ENCODE data around the gene BEND3.
"Not testable (repeated sequence)": the region's sequence is repeated elsewhere in the genome, so short reads cannot be mapped to it uniquely, and the experiment has no call there.

BEND3 gene

DNA sequence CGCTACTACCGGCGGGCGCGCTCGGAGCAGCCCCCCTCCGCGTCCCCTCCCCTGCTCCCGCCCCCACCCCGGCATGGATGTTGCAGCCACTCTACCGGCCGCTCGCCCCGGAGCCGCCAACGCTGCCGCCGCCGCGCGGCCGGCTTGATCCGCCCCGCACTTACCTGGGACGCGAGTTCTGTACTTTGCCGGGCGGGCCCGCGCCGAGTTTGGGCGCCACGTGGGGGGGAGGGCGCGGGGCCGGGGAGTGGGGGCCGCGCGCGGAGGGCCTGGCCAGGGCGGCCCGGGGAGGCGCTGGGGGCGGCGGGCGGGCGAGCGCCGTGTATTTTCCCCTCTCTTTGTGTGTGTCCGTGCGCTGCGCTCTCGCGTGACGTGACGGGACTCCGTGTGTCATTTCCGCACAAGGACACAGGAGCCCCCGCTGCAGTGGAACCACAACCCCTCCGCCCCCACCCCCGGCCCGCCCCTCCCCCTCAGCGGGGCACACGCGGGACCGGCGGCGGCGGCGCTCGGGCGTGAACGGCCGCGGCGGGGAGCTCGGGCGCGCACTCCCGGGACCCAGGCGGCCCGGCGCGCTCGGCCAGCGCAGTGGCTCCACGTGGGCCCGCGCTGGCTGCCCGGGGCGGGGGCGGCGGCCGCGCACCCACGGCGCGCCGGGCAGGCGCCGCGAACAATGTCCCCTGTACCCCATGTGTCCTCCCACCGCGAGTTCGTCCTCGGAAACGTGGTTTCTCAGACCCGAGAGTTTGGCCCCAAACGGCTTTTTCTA lies at the start of gene BEND3:
TSS of gene BEND3 (minus strand) at position 590 of the 769 bp plus-strand sequence. CDS start 16,230 bp downstream, outside the sequence.
- DNase-seq: peak; percentile 27

DNA sequence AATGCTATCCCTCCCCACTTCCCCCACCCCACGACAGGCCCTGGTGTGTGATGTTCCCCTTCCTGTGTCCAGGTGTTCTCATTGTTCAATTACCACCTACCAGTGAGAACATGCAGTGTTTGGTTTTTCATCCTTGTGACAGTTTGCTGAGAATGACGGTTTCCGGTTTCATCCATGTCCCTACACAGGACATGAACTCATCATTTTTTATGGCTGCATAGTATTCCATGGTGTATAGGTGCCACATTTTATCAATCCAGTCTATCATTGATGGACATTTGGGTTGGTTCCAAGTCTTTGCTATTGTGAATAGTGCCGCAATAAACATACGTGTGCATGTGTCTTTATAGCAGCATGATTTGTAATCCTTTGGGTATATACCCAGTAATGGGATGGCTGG lies 49.0 kb upstream of the BEND3 start:
- DNase-seq: not testable (repeated sequence)

DNA sequence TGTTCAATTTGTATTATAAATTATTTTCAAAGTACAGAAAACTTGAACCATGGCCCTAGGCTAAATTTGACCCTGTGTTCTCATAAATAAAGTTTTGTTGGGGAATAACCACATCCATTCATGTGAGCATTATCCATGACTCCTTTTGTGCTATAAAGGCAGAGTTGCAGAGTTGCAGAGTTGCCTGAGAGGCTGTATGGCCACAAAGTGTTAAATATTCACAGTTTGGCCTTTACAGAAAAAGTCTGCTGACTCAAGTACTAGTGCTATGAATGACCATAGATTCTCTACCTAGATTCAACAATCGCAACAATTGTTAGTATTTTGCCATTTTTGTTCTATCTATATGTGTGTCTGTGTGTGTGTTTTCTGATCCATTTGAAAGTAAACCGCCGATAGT lies 46.2 kb upstream of the BEND3 start:
- DNase-seq: no peak

DNA sequence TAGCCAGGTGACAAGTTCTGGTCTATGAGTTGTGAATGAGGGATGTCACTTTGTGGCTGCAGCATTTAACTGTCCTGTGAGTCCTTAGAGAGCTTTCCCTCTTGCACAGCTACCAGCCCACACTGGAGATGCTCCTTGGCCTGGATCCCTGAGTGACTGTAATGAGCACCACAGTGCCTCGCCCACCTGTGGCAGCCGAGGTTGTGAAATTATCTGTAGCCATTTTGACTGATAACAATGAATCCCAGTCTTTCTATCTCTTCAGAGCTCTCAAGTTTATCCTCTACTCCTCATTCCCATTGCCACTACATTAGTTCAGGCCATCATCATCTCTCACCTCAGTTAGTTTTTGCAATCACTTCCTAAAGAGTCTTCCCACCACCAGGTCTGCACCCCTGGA lies 41.3 kb upstream of the BEND3 start:
- no peak for DNase-seq

DNA sequence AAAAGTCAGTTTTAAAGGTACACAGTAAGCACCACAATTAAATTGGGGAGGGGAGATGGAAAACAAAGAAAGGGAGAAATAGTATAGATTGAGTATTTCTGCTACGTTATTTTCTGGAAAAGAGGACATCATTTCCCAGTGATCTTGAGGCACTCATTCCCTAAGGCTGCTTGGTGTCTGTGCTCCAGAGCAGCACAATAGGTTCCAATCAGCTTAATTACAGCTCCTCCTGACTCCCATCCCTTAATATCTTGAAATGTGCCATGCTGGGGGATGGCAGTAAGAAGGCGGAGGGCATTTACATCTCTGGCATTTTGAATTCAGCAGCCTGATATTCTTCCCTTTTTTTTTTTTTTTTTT lies 39.5 kb upstream of the BEND3 start:
- no peak for DNase-seq

DNA sequence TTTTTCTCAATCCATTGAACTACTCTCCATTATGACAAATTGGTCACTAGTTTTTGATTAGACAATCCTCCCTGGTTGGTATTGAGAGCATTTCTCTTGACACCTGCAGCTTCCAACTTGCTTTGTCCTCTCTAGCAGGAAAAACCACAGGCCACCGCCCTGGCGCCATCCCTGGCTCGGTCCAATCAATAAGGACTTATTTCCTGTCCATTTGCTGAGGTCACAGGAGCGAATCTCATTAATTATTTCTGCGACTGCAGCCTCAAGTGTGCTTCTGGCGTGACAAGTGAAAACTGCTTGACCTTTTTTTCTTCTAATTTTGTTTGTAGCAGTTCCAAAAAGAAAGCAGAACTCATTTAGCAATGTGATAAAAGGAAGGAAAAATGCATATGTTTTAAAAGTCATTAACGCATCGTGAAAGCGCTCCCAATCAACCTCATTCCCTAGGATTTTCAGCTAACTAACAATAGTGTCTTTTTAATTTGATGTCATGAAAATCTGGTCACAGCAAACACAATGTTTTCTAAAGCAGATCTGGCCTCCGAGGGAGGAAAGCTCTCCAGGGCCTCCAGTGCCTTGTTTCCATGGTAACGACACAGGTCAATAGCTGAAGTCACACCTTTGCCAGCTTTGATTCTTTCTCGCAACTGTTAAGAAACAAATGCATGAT lies 39.0 kb upstream of the BEND3 start:
- no peak for DNase-seq

DNA sequence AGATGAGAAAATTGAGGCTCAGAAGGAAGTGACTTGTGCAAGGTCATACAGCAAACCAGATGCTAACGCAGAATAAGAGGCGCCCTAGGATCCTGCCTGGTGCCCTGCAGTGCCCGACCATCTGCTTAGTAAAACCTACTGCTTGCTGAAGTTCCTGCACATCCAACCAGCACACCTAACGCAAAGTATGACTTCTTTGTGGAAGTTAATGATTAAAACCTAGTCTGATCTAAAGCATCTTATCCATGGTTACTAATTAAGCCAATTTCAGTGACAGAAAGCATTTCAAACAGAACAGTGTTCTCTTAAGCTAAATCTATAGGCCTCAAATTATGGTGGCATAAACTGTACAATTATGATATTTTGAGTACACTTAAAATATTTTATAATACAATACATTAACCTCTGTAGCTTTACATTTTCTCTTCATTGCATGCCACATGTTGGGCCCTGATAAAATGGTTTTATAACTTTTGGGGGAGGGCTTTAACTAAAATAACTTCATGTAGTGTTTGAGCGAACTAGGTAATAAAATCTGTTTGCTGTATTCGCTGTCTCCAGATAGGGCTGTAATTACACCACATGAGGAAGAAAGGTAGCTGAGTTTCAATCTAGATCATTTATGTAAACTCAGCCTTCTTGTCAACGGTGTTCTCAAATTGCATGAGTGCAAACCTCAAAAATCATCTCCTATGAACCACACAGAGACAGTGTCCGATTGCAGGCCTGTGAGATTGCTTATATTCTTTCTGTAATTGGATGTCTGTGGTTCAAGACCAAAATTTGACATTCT lies 37.5 kb upstream of the BEND3 start:
- DNase-seq: no peak

DNA sequence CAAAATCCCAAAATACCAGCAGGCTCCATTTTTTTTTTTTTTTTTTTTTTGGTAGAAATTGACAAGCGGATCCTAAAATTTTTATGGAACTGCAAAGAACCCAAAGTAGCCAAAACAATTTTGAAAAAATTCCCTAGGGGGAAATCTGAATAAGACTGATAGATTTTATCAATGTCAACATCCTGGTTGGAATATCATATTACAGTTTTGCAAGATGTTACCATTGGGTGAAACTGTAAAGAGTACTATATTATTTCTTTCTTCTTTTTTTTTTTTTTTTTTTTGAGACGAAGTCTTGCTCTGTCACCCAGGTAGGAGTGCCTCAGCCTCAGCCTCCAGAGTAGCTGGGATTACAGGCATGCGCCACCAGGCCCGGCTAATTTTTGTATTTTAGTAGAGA lies 29.4 kb upstream of the BEND3 start:
- no peak for DNase-seq

DNA sequence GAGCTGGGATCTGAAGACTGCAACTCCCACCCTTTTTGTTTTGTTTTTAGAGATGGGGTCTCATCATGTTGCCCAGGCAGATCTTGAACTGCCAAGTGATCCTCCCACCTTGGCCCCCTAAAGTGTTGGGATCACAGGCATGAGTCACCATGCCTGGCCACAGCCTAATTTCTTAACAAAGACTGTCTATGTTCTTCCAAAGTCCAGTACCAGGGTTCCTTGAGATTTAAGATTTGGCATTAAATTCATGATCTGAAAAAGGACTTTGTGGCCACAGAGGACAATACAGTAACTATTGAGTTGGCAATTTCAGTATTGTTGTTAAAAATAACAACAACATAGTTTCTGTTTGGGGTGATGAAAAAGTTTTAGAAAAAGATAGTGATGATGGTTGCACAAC lies 28.7 kb upstream of the BEND3 start:
- DNase-seq: no peak

DNA sequence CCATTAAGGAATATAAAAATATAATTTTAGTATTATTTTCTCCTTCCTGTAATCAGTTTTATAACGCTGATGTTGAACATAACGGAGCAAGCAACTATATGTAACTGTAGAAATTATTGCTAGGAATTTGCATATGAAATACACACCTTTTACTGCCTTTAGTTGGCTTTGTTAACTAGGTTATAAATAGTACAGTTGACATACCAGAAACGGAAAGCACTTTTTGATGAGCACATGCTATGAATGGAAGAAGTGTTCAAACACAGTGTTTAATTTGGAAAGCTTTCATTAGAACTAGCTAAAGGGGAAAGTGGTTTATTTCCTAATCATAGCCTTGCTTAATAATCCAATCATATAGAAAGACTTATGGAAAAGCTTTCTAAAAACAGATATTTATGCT lies 25.3 kb upstream of the BEND3 start:
- no peak for DNase-seq

DNA sequence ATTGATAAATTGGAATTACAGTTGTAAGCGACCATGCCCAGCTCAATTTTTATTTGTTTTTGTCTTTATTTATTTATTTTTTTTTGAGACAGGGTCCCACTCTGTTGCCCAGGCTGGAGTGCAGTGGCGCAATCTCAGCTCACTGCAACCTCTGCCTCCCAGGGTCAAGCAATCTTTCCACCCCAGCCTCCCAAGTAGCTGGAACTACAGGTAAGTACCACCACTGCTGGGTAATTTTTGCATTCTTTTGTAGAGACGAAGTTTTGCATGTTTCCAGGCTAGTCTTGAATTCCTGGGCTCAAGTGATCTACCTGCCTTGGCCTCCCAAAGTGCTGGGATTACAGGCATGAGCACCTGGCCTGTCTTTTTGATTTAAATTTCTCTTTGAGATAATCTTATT lies 21.0 kb upstream of the BEND3 start:
- not testable (repeated sequence) for DNase-seq

DNA sequence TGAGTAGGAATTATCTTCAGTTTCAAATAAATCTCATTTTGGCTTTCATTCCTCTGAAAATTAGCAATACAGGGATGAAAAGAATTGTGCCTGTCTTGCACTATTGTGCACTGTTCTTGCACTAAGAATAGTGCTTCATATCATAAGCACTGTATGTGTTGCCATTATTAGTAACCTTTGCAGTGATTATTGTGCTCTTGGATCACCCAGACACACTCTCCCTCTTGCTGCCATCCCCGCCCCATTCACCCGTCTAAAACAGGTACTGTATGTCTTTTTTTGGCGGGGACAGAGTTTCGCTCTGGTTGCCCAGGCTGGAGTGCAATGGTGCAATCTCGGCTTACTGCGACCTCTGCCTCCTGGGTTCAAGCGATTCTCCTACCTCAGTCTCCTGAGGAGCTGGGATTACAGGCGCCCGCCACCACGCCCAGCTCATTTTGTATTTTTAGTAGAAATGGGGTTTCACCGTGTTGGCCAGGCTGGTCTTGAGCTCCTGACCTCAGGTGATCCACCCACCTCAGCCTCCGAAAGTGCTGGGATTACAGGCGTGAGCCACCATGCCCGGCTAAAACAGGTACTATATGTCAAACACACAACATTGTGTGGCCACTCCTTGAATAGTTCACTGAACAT lies 19.8 kb upstream of the BEND3 start:
- DNase-seq: not testable (repeated sequence)

DNA sequence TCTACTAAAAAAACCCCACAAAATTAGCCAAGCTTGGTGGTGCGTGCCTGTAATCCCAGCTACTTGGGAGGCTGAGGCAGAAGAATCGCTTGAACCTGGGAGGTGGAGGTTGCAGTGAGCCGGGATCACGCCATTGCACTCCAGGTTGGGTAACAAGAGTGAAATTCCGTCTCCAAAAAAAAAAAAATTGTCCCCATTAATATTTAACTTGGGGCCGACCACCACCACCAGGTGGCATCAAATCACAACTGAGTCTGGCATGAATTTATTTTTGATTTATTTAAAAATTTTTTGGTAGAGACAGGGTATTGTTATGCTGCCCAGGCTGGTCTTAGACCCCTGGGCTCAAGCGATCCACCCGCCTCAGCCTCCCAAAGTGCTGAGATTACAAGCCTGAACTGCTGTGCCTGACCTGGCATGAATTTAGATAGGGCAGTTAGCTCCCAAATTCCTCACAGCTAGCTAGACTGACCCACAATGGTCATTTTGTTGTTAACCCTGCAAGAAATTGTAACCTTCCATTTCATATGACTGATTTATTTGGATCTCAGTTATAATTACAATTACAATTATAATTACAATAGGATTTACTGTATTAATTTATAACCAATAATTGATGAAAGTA lies 17.1 kb upstream of the BEND3 start:
- DNase-seq: no peak

DNA sequence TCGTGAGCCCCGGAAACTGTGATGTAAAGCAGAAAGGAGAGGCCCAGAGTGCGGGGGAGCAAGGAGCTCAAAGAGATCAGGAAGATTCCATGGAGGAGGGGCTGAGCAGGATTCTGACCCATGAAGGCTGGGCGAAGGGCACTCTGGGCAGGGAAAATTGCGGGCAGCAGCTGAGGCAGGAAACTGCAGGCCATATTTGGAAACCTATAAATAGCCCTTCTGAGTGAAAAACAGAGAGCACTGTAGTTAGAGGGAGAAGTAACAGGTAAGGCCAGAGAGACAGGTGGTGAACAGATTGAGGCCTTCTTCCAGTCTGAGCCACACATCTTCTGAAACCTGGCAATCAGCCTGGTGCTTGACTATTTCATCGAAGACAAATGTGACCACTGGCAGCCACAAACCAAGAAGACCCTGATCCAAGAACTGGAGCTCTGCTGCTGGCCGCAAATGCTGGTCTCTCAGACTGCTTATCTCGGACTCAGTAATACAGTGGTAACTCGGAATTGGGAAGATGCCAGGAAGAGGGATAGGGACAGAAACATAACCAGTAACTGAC lies 14.1 kb upstream of the BEND3 start:
- no peak for DNase-seq

DNA sequence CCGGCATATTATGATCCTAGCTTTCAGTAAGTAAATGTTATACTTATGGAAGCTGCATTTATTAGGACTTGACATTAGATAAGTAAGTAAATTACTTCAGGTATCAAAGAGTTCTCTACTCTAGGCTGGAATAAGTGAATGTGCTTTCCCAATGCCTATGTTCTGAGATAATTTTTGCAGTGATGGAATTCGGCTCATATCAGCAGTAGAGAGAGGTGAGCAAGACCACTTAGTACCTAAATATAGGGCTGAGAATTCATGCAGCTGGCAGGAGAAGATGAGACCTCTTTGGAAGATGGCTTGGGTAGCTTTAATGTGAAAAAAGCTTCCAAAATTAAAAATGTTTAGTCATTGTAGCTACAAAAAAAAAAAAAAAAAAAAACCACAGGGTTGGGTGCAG lies 13.3 kb upstream of the BEND3 start:
- DNase-seq: no peak

DNA sequence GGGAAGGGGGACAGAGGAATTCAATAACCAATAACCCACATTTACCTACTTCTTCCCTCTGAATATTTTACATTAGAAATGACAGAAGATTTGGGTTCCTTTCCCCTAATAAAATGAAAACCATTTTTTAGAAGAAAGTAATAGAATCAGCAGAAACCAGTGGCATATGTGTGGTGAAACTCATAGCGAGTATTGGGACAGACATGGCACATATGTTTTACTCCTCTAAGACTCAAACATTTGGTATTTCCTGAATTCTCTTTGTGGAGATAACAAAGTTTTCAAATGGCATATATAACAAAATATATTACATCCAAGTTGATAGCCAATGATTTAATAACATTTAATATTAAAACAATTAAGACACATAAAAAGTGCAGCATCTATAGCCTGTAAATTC lies 12.9 kb upstream of the BEND3 start:
- DNase-seq: no peak

DNA sequence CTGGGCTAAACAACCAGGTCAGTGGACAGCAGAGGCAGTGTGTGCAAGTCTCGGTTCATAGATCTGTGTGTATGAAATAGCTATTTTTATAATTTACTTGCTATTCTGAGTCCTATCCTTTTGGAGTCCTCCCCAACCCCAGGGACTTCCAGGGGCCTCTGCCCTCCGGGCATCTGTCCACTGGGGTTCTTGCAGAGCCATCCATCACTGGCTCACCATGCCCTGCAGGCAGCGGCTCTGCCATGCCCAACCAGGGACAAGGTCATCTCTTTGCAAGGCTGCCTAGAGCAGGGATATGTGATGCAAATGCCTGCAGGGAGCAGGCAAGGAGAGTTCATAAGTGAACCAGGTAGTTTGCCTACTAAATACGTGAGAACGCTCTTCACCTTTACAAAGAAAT lies 10.5 kb upstream of the BEND3 start:
- no peak for DNase-seq

DNA sequence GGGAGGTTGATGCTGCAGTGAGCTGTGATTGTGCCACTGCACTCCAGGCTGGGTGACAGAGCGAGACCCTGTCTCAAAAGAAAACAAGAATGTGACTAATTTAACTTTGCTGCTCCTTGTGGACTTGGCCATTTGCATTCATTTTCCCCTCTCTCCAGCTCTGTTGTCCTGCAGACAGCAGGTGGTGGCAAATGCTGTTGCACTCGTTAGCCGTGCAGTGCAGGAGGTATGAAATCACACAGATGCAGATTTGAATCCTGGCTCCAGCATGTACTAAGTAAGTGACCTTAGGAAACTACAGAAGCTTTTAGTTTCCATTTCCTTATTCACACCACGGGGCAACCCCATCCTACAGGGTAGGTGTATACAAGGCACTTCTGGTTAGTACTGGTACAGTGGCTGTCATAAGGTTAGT lies 9.6 kb upstream of the BEND3 start:
- DNase-seq: peak; percentile 11

DNA sequence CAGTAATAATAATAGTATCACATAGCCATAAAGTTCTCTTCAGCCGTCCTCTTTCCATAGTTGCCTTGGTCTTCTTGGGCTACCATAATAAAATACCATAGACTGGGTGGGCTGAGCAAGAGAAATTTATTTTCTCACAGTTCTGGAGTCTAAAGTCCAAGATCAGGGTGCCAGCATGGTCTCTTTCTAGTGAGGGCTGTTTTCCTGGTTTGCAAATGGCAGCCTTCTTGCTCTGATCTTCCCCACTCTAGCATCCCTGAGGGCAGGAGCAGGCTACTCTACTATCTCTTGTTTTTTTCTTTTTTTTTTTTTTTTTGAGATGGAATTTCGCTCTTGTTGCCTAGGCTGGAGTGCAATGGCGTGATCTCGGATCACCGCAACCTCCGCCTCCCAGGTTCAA lies 8.2 kb upstream of the BEND3 start:
- no peak for DNase-seq

DNA sequence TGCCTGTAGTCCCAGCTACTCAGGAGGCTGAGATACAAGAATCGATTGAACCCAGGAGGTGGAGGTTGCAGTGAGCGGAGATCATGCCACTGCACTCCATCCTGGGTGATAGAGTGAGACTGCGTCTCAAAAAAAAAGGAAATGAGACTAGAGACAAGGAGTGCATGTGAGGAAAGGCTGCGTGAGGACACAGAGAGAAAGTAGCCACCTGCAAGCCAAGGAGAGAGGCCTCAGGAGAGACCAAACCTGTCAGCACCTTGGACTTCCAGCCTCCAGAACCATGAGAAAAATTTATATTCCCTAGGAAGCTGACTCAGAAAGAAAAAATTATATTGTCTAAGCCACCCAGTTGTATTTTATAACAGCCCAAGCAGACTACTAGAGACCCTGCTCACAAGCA lies 7.4 kb upstream of the BEND3 start:
- no peak for DNase-seq

DNA sequence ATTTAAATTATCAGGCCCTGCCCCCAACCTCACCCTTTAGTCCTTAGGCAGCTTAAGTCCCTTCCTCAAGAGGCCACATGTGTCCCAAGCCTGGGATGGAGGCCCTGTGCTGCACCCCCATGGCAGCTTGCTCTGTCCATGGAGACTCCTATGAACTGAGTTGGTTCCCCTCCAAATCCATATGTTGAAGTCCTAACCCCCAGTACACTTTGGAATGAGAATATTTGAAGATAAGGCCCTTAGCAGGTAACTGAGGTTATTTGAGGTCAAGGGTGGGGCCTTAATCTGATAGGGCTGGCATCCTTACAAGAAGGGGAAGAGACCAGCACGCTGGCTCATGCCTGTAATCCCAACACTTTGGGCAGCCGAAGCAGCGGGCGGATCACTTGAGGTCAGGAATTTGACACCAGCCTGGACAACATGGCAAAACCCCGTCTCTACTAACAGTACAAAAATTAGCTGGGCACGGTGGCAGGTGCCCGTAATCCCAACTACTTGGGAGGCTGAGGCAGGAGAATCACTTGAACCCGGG lies 6.7 kb upstream of the BEND3 start:
- DNase-seq: no peak

DNA sequence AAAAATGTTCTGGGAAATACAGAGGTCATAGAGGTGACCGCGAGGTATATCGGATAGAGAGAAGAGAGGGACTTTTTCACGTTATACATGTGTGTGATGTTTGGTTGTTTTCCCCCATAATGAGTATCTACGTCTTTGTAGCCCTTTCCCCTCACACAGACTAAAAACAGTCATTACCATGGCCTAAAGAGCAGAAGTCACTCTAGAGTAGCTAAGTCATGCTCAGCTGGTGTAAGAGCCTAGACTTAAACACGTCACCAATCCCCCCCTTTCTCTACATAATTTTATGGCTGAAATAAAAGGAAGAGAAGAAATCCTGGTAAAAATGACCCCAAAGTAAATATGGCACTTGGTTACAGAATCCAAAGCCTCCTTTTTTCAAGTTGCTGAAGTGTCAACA lies 6.0 kb upstream of the BEND3 start:
- DNase-seq: no peak
